IMR-90 (cell line): ENCODE results near the gene SPSB2. TPM values are rescaled to one million over a fixed set of nuclear protein-coding genes. Genes with fewer than 3 reads are reported as not detected.

Experiments used
- ATAC-seq: fragments of 200-7000 bp; cut with Tn5 transposase; 2 replicates; pipeline ENCODE4 v1.9.1; 2020; ENCODE audit warnings: low read depth, mild to moderate bottlenecking, moderate library complexity
- BruUV-seq: library from RNA; stranded (reverse); fragments of 400-500 nt; replicated peaks from 2 replicates; lab custom pipeline; 2021; lab: Mats Ljungman, UMichigan
- CTCF ChIA-PET: fragments of 300-600 bp; formaldehyde crosslinking; extraction: SDS; loops from one replicate; lab custom pipeline; 2021; ENCODE audit warnings: antibody characterized with exemption; lab: Yijun Ruan, JAX
- POLR2A ChIA-PET: fragments of 300-600 bp; sonication (Branson Sonifier 250); formaldehyde crosslinking; loops from one replicate; lab custom pipeline; 2022; ENCODE audit warnings: antibody characterized with exemption; ENCODE audit not compliant: unreplicated experiment; lab: Charles Lee
- DNase-seq: peaks from one replicate; pipeline ENCODE4 v3.0.0; 2013
- H2AFZ ChIP-seq: replicated peaks from 2 replicates; pipeline ENCODE3; 2013; ENCODE audit warnings: low read length, mild to moderate bottlenecking; ENCODE audit not compliant: poor library complexity
- H2AK5ac ChIP-seq: 2 replicates; pipeline ENCODE4 v1.6.1; 2013; ENCODE audit warnings: low read depth, low read length, inconsistent platforms
- H2AK9ac ChIP-seq: replicated peaks from 2 replicates; pipeline ENCODE3; 2013; ENCODE audit warnings: mild to moderate bottlenecking, low read depth, low read length, moderate library complexity; ENCODE audit not compliant: poor library complexity
- H2BK120ac ChIP-seq: 2 replicates; pipeline ENCODE4 v1.6.1; 2013; ENCODE audit warnings: low read depth, low read length, inconsistent platforms
- H2BK15ac ChIP-seq: 3 replicates; pipeline ENCODE4 v1.6.1; 2013; ENCODE audit warnings: low read depth, low read length, inconsistent platforms
- H2BK20ac ChIP-seq: 2 replicates; pipeline ENCODE4 v1.6.1; 2013; ENCODE audit warnings: low read depth, mild to moderate bottlenecking, inconsistent platforms, low read length, moderate library complexity
- H2BK5ac ChIP-seq: 2 replicates; pipeline ENCODE4 v1.6.1; 2013; ENCODE audit warnings: mild to moderate bottlenecking, low read depth, low read length, inconsistent platforms; ENCODE audit not compliant: poor library complexity, severe bottlenecking
- H3K14ac ChIP-seq: replicated peaks from 2 replicates; pipeline ENCODE4 v1.6.1; 2013; ENCODE audit warnings: low read depth, low read length, inconsistent platforms
- H3K18ac ChIP-seq: 2 replicates; pipeline ENCODE4 v1.6.1; 2013; ENCODE audit warnings: low read depth, low read length, control low read depth
- H3K23ac ChIP-seq: 2 replicates; pipeline ENCODE4 v1.6.1; 2013; ENCODE audit warnings: low read depth, low read length, inconsistent platforms
- H3K27ac ChIP-seq: 2 replicates; pipeline ENCODE4 v1.5.1; 2013; ENCODE audit warnings: mild to moderate bottlenecking, control low read depth, low read length; ENCODE audit not compliant: insufficient read depth
- H3K27me3 ChIP-seq: 2 replicates; pipeline ENCODE4 v1.6.1; 2013; ENCODE audit warnings: low read length; ENCODE audit not compliant: control insufficient read depth, insufficient read depth
- H3K36me3 ChIP-seq: 2 replicates; pipeline ENCODE4 v1.6.1; 2013; ENCODE audit warnings: low read length, mixed read lengths; ENCODE audit not compliant: control insufficient read depth, insufficient read depth
- H3K4ac ChIP-seq: 2 replicates; pipeline ENCODE4 v1.6.1; 2013; ENCODE audit warnings: low read depth, low read length, inconsistent platforms
- H3K4me1 ChIP-seq: 2 replicates; pipeline ENCODE4 v1.6.1; 2013; ENCODE audit warnings: low read length, mixed read lengths; ENCODE audit not compliant: control insufficient read depth, insufficient read depth
- H3K4me2 ChIP-seq: 2 replicates; pipeline ENCODE4 v1.6.1; 2013; ENCODE audit warnings: low read depth, mild to moderate bottlenecking, control low read depth, low read length, moderate library complexity
- H3K4me3 ChIP-seq: 2 replicates; pipeline ENCODE4 v1.5.1; 2013; ENCODE audit warnings: low read depth, mild to moderate bottlenecking, control low read depth, low read length, moderate library complexity; ENCODE audit not compliant: insufficient read depth
- H3K56ac ChIP-seq: 2 replicates; pipeline ENCODE4 v1.6.1; 2013; ENCODE audit warnings: low read length, inconsistent platforms; ENCODE audit not compliant: insufficient read depth; ENCODE audit errors: extremely low read depth
- H3K79me1 ChIP-seq, 2 experiments: 2 replicates each; pipeline ENCODE4 v1.6.1; 2013; ENCODE audit warnings: low read length in 2 of 2, inconsistent platforms in 1 of 2, low read depth in 1 of 2
- H3K9ac ChIP-seq: 2 replicates; pipeline ENCODE4 v1.6.1; 2013; ENCODE audit warnings: low read depth, low read length, control low read depth
- H3K9me1 ChIP-seq: 2 replicates; pipeline ENCODE4 v1.6.1; 2013; ENCODE audit warnings: low read length, inconsistent platforms; ENCODE audit not compliant: insufficient read depth
- H3K9me3 ChIP-seq: 2 replicates; pipeline ENCODE4 v1.6.1; 2013; ENCODE audit warnings: low read length; ENCODE audit not compliant: control insufficient read depth, insufficient read depth
- H4K20me1 ChIP-seq: 2 replicates; pipeline ENCODE4 v1.6.1; 2013; ENCODE audit warnings: low read length, inconsistent platforms; ENCODE audit not compliant: insufficient read depth
- H4K5ac ChIP-seq: 2 replicates; pipeline ENCODE4 v1.6.1; 2013; ENCODE audit warnings: mild to moderate bottlenecking, low read depth, low read length, control low read depth
- H4K8ac ChIP-seq, 2 experiments: 2 replicates each; pipeline ENCODE4 v1.6.1; 2013; ENCODE audit warnings: low read depth in 2 of 2, low read length in 2 of 2, control low read depth in 1 of 2, inconsistent platforms in 1 of 2
- H4K91ac ChIP-seq: 2 replicates; pipeline ENCODE4 v1.6.1; 2013; ENCODE audit warnings: low read depth, low read length, inconsistent platforms; ENCODE audit not compliant: insufficient read depth
- CHD1 ChIP-seq: IDR thresholded peaks from 2 replicates; pipeline ENCODE4 v1.6.1; 2012; ENCODE audit warnings: low read depth, low read length, improper control_type of control experiment
- ELK1 ChIP-seq: fragments of 150-350 bp; IDR thresholded peaks from 2 replicates; pipeline ENCODE4 v1.6.1; 2016; ENCODE audit warnings: low read depth, mild to moderate bottlenecking, low read length, moderate library complexity, borderline replicate concordance
- NFE2L2 ChIP-seq: fragments of 150-350 bp; IDR thresholded peaks from 2 replicates; pipeline ENCODE4 v1.6.1; 2016; ENCODE audit warnings: low read depth, mild to moderate bottlenecking, low read length
- WGBS, 2 experiments: methylation state at CpG; one replicate each; pipeline versions ENCODE4 v1.1.5 to v1.1.7; 2013; ENCODE audit warnings: missing lambda C conversion rate in 2 of 2; ENCODE audit not compliant: insufficient read length in 1 of 2; ENCODE audit errors: extremely low coverage in 2 of 2; 5-methylcytosine and 5-hydroxymethylcytosine counted together
- dilution Hi-C: fragments of 300-500 bp; cut with HindIII; formaldehyde crosslinking; loops from one replicate; pipeline ENCODE4 v1.14.3; 2018; ENCODE audit warnings: low sequenced_read_pairs; ENCODE audit not compliant: unreplicated experiment
- in situ Hi-C: fragments of 300-500 bp; cut with MboI; formaldehyde crosslinking; loops from 3 replicates; pipeline ENCODE4 v1.14.3; 2019; ENCODE audit warnings: low sequenced_read_pairs, inconsistent platforms, mixed read lengths
- intact Hi-C: fragments of 100-400 bp; cut with micrococcal nuclease; formaldehyde crosslinking; loops from 2 replicates; pipeline ENCODE4 v1.10.0; 2022
- polyA plus RNA-seq, 3 experiments: library from polyadenylated mRNA; depleted of rRNA; stranded (reverse); fragments of >200 nt; gene quantifications; 2 replicates each; pipeline ENCODE4 v1.2.3, GENCODE V29; 2012; ENCODE audit warnings: low replicate concordance in 1 of 3
- total RNA-seq: library from RNA; depleted of rRNA; stranded (reverse); fragments of >200 nt; gene quantifications from 2 replicates; pipeline ENCODE4 v1.2.3, GENCODE V29; 2012

The SPSB2 gene
- total and polyA plus RNA-seq, 2 of the 4 experiments (the other 2 are of a cell fraction): 1.3 to 4.1 TPM

DNA sequence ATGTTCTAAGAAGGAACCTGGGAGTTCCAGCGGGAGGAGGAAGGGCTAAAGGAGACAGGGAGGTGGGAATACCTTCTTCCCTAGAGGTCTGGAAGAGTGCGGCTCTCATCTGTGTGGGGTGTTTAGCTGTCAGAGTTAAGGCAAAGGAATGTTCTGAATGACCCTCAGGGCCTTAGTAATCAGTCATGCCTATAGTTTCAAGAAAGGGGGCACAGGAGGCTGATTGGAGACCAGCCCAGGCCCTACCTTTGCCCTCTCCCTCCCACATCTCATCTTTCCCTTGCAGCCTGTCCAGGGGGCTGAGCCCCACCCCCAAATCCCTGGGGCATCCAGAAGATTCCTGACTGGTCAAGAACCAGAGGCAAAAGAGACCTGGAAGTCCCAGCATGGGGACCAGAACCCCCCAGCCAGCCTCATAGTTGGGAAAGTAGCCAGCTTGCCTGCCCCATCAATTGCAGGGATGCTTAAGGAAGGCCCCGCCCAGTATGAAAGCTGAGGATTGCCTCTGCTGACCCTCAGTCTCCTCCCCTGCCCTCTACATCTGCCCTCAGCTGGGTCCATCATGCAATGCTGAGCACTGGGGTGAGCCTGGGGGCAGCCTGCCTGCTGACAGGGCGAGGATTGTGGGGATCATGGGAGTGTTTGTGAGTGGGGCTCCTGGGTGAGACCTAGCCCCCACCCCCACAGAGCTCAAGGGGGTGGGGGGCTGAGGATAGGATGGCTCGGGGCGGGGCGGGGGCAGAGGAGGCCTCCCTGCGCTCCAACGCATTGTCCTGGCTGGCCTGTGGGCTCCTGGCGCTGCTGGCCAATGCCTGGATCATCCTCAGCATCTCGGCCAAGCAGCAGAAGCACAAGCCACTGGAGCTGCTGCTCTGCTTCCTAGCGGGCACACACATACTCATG, 49.7 kb downstream of the SPSB2 start:
- H3K27me3 ChIP-seq: peaks cover 2% of the 10 kb centered on the region; the same call in 1 of the 2 replicates
- H3K4me1 ChIP-seq: peaks cover 18% of the 10 kb centered on the region
- H3K56ac ChIP-seq: no peak overlapping the region
- H2BK120ac ChIP-seq: no peak overlapping the region
- no peak overlapping the region for H3K18ac ChIP-seq
- H4K20me1 ChIP-seq: no peaks in the 10 kb centered on the region
- H3K36me3 ChIP-seq: no peaks in the 10 kb centered on the region
- H3K9me1 ChIP-seq: peaks cover 2% of the 10 kb centered on the region; the same call in 1 of the 2 replicates
- no peak overlapping the region for H4K5ac ChIP-seq
- H2BK15ac ChIP-seq: no peak overlapping the region
- in situ Hi-C loops (loop anchor here (10.0 kb wide), 1 partner anchor 209 kb away; no protein-coding TSS in a partner anchor), dilution Hi-C loops (no loop called here), intact Hi-C loops (loop anchor here (2.0 kb wide), 1 partner anchor 207 kb away; no protein-coding TSS in a partner anchor)
- no peak overlapping the region for H4K8ac ChIP-seq
- H3K4ac ChIP-seq: no peak overlapping the region
- ATAC-seq (no peak), DNase-seq (no peak)
- H3K9me3 ChIP-seq: no peaks in the 10 kb centered on the region
- H3K14ac ChIP-seq: no peak overlapping the region
- H3K4me3 ChIP-seq: no peak overlapping the region
- peaks cover 0 to 32% of the 10 kb centered on the region in 2 experiments; a peak in 2 of 4 replicates for H3K79me1 ChIP-seq
- peak overlapping the region; percentile 8; the same call in 1 of the 2 replicates for H2AK5ac ChIP-seq
- no peak overlapping the region for H3K9ac ChIP-seq
- WGBS, 2 experiments: 93% methylated on average over 3 of the region's 12 CpGs; no CpG with 5 or more reads in 1 of the 2 experiments
- peak overlapping the region; percentile 38 for H2AFZ ChIP-seq
- H3K27ac ChIP-seq: no peak overlapping the region
- no peak overlapping the region; the same call in 1 of the 2 replicates for H2BK20ac ChIP-seq
- CTCF ChIA-PET: no interaction called here
- peak overlapping the region; percentile 69 for H2AK9ac ChIP-seq
- no peak overlapping the region for H3K4me2 ChIP-seq
- TF ChIP-seq NFE2L2 (no peak), ELK1 (no peak), CHD1 (no peak)
- POLR2A ChIA-PET: interaction anchor here (0.6 to 0.9 kb wide), 2 partner anchors 10 to 289 kb away, joined by 5 to 8 read pairs; partner anchors contain the start of gene GAPDH
- H4K91ac ChIP-seq: 0 out of 2 replicates have a peak overlapping the region, but pooled peaks have one; percentile 1
- H3K23ac ChIP-seq: no peak overlapping the region
- no peak overlapping the region for H2BK5ac ChIP-seq
- no TSS peak for BruUV-seq
